Nephron (organoid): ENCODE data around the gene ANKMY1.

Experiments used
- H3K27ac Mint-ChIP-seq, 3 experiments: 2 replicates each; pipeline ENCODE4 v1.8.0; 2020; ENCODE audit warnings: mixed read lengths in 3 of 3, mild to moderate bottlenecking in 2 of 3, moderate library complexity in 1 of 3
- H3K27me3 Mint-ChIP-seq: 2 replicates; pipeline ENCODE4 v1.8.0; 2021; ENCODE audit warnings: low read depth, mild to moderate bottlenecking, moderate library complexity, mixed read lengths
- H3K36me3 Mint-ChIP-seq: 2 replicates; pipeline ENCODE4 v1.8.0; 2020; ENCODE audit warnings: low read depth, mixed read lengths
- H3K4me1 Mint-ChIP-seq: 2 replicates; pipeline ENCODE4 v1.8.0; 2020; ENCODE audit warnings: mixed read lengths
- H3K4me3 Mint-ChIP-seq, 3 experiments: 2 replicates each; pipeline ENCODE4 v1.8.0; 2020; ENCODE audit warnings: mild to moderate bottlenecking in 3 of 3, mixed read lengths in 3 of 3, moderate library complexity in 2 of 3
- H3K9me3 Mint-ChIP-seq: 2 replicates; pipeline ENCODE4 v1.8.0; 2020; ENCODE audit warnings: mixed read lengths
- CTCF ChIP-seq, 3 experiments: fragments of 200-600 bp; sonication (generic); IDR thresholded peaks; one replicate each; pipeline ENCODE4 v1.5.0; 2021; ENCODE audit warnings: antibody characterized with exemption in 3 of 3; ENCODE audit not compliant: unreplicated experiment in 3 of 3

ANKMY1 gene

GRCh38 chr2:240435948-240436682 is 121.7 kb downstream of the ANKMY1 start:
- Mint-ChIP-seq H3K27ac (no peak overlapping the region), H3K9me3 (no peaks in the 10 kb centered on the region), H3K4me3 (peak overlapping the region; percentile 79 to 85 (median 82)), H3K27me3 (peaks cover 15% of the 10 kb centered on the region), H3K36me3 (no peaks in the 10 kb centered on the region), H3K4me1 (peaks cover 10% of the 10 kb centered on the region)
- no peak for TF ChIP-seq CTCF (IDR thresholded peaks at IDR 0.05; ENCODE audit: unreplicated experiment in 3 of 3)

GRCh38 chr2:240435457-240435947 is 122.3 kb downstream of the ANKMY1 start, which contains the start of gene GPC1:
TSS of gene GPC1 (plus strand) at chr2:240435663. CDS start at chr2:240435919, 256 bp downstream.
- Mint-ChIP-seq H3K4me3 (peak within 1 kb of the TSS; percentile 88 to 91 (median 91)), H3K4me1 (peaks cover 10% of the 10 kb centered on the region), H3K27me3 (peaks cover 15% of the 10 kb centered on the region), H3K36me3 (no peaks in the 10 kb centered on the region), H3K27ac (peak within 1 kb of the TSS; percentile 81 to 91 (median 83)), H3K9me3 (no peaks in the 10 kb centered on the region)
- TF ChIP-seq CTCF (IDR thresholded peaks at IDR 0.05; ENCODE audit: unreplicated experiment in 3 of 3): no peak

GRCh38 chr2:240434728-240435456 is 122.9 kb downstream of the ANKMY1 start:
- Mint-ChIP-seq H3K4me1 (peaks cover 10% of the 10 kb centered on the region), H3K27me3 (peaks cover 15% of the 10 kb centered on the region), H3K9me3 (no peaks in the 10 kb centered on the region), H3K27ac (peak overlapping the region; percentile 81 to 91 (median 83)), H3K4me3 (peak overlapping the region; percentile 88 to 91 (median 91)), H3K36me3 (no peaks in the 10 kb centered on the region)
- no peak for TF ChIP-seq CTCF (IDR thresholded peaks at IDR 0.05; ENCODE audit: unreplicated experiment in 3 of 3)

- peaks cover 10% of the 10 kb centered on the region for H3K4me1 Mint-ChIP-seq
- no peak for TF ChIP-seq CTCF (IDR thresholded peaks at IDR 0.05; ENCODE audit: unreplicated experiment in 3 of 3)
Measured at GRCh38 chr2:240433973-240434727, 123.6 kb downstream of the ANKMY1 start.

GRCh38 chr2:240432820-240433801 is 124.7 kb downstream of the ANKMY1 start:
- peaks cover 13% of the 10 kb centered on the region for H3K27me3 Mint-ChIP-seq

More at GRCh38 chr2:240433973-240434727, 123.6 kb downstream of the ANKMY1 start:
- H3K27me3 Mint-ChIP-seq: peaks cover 15% of the 10 kb centered on the region
- peak overlapping the region; percentile 88 to 91 (median 91) for H3K4me3 Mint-ChIP-seq
- no peaks in the 10 kb centered on the region for H3K9me3 Mint-ChIP-seq
- no peaks in the 10 kb centered on the region for H3K36me3 Mint-ChIP-seq
- peak overlapping the region; percentile 81 to 91 (median 83) for H3K27ac Mint-ChIP-seq

More at GRCh38 chr2:240432820-240433801, 124.7 kb downstream of the ANKMY1 start:
- no peak for TF ChIP-seq CTCF (IDR thresholded peaks at IDR 0.05; ENCODE audit: unreplicated experiment in 3 of 3)
- H3K36me3 Mint-ChIP-seq: no peaks in the 10 kb centered on the region
- peak overlapping the region in 2 of 3 experiments; percentile 29 to 54 for H3K27ac Mint-ChIP-seq
- peak overlapping the region; percentile 68 to 88 (median 81) for H3K4me3 Mint-ChIP-seq
- H3K9me3 Mint-ChIP-seq: no peaks in the 10 kb centered on the region
- H3K4me1 Mint-ChIP-seq: peaks cover 10% of the 10 kb centered on the region
